Stimulated activated naive CD4-positive, alpha-beta T cell treated with Interleukin-2 at 50 U/mL for 16 hours (primary cell): ENCODE results near the gene LLGL2.
A peak's percentile ranks its signal among the peaks of the same experiment; 100 is the strongest.
"Not testable (repeated sequence)": the region's sequence is repeated elsewhere in the genome, so short reads cannot be mapped to it uniquely, and the experiment has no call there.

Source experiments
- DNase-seq: peaks from one replicate; lab custom pipeline; 2025; lab: John Stamatoyannopoulos, UW

Gene LLGL2

DNA sequence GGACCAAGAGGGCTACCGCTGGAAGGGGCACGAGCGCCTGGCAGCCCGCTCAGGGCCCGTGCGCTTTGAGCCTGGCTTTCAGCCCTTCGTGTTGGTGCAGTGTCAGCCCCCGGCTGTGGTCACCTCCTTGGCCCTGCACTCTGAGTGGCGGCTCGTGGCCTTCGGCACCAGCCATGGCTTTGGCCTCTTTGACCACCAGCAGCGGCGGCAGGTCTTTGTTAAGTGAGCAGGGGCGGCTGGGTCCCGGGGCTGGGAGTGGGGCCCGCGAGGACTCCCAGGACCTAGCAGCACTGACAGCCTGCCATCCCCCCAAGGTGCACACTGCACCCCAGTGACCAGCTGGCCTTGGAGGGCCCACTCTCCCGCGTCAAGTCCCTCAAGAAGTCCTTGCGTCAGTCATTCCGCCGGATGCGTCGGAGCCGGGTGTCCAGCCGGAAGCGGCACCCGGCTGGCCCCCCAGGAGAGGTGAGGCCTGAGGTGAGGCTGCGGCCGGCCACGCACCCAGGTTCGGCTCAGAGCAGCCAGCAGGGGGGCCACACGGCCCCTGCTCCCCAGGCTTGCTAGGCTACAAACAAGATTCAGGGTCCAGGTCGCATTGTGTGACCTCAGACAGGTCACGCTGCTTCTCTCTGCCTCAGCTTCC is 44.7 kb downstream of the LLGL2 start:
- no peak for DNase-seq

DNA sequence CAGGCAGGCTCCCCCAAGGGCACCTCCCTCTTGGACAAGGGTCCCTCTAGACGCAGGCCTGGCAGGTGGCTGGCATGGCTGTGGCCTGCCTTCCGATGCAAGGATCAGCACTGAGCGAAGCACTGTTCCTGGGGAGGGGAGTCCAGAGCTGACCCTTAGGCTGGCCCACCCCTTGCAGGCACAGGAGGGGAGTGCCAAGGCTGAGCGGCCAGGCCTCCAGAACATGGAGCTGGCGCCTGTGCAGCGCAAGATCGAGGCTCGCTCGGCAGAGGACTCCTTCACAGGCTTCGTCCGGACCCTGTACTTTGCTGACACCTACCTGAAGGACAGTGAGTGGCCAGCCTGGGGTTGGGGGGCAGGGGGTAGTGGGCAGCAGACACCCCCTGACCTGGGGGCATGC is 45.3 kb downstream of the LLGL2 start:
- DNase-seq = no peak

DNA sequence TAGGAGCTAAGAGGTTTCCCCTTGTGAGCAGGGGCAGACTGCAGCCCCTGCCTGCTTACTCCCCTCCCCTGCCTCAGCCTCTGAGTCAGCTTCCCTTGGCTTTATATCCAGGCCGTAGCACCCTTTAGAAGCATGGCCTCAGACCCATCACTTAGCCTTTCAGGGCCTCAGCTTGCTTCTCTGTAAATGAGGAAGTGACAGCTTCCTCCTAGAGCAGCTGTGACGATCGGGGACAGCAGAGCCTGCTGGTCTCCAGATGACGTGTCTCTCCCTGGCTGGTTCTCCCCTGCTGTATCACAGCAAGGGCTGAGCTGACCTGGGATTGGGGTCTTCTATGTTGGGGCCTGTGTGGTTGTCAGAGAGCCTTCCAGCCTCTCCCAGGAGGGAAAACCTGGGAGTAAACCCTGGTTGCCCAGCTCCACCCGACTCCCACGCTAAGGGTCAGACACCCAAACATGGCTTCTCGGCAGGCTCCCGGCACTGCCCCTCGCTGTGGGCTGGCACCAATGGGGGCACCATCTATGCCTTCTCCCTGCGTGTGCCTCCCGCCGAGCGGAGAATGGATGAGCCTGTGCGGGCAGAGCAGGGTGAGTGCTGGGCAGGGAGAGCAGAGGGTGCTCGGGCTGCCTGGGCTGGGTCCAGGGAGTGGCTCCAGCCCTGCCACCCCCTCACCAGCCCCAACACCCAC is 45.8 kb downstream of the LLGL2 start:
- no peak for DNase-seq

DNA sequence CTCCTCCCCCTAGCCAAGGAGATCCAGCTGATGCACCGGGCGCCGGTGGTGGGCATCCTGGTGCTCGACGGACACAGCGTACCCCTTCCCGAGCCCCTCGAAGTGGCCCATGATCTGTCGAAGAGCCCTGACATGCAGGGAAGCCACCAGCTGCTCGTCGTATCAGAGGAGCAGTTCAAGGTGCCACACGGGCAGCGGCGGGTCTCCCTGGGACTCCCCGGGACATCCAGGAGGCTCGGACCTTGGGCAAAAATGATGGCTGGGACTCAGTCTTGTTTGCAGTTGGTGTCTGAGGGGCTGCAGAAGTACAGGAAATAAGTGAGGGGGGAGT is 46.4 kb downstream of the LLGL2 start:
- no peak for DNase-seq

DNA sequence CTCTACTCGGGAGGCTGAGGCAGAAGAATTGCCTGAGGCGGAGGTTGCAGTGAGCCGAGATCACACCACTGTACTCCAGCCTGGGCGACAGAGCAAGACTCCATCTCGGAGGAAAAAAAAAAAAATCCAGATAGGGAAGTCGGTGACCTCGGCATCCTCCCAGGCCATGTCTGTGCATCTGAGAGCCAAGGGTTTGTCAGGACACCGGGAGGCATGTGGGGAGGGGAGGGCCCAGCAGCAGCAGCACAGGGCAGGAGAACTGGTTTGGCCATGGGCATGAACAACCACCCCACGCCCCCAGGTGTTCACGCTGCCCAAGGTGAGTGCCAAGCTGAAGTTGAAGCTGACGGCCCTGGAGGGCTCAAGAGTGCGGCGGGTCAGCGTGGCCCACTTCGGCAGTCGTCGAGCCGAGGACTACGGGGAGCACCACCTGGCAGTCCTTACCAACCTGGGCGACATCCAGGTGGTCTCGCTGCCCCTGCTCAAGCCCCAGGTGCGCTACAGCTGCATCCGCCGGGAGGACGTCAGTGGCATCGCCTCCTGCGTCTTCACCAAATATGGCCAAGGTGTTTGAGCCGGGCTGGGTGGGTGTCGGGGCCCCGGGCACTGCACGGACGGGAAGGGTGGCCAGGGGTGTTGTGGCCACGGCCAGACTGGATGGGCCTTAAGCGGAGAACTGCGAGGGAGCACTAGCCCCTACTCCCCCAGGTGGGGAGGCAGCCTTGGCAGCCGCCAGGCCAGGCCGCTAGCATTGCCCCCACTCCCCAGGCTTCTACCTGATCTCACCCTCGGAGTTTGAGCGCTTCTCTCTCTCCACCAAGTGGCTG is 47.4 kb downstream of the LLGL2 start:
- DNase-seq = no peak

DNA sequence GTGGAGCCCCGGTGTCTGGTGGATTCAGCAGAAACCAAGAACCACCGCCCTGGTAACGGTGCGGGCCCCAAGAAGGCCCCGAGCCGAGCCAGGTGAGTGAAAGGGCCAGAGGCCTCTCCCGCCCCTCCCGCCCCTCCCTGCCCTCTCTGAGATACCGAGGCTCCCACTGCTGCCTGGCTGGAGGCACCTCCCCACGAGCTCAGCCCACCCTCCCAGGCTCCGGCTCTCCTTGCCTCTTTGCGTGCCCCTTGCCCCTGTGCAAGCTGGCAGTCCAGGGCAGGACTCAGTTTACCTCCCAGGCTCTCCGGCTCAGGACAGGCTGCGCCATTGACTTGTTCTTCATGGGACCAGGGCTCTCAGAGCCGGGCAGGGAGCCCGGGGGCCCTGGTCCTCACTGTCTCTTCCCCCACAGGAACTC is 48.1 kb downstream of the LLGL2 start:
- DNase-seq = no peak

DNA sequence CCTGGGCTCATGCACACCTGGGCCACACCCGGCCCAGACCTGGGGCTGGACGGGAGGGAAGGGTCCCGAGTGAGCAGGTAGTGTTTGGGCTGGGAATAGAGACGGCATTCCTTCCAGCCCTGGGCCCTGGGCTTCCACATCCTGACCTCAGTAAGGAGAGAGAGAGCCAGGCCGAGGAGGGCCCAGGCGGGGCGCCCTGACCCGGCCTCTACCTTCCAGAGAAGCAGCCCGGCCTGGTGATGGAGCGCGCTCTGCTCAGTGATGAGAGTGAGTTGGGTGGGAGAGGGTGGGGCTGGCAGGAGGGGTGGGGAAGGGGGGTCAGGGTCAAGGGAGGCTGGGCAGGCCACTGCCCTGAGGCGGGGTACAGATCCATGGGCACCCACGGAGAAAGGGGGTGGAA is 48.5 kb downstream of the LLGL2 start:
- DNase-seq = no peak

DNA sequence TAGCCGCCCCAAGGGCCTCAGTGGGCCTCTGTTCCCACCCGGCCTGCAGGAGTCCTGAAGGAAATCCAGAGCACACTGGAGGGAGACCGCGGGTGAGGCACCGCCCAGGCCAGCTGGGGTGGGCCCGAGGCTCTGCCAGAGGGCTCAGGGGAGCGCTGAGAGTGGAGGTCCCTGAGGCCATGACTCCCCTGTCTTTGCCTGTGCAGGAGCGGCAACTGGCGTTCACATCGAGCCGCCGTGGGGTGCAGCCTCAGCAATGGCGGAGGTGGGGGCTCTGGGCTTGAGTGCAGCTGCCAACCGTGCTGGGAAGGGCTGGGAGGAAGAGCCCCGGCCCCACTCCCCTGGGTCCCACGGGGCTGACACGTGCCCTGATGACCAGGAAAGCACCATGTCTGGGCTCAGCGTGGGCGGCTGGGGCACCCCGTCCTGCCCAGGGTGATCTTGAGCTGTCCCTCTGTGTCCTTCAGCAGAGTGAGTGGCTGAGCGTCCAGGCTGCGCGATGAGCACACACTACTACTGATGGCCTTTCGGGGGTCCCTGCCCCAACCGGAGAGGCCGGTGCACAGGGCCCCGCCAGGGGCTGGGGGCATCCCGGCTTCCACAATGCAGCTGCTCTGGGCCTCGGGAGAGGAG is 49.0 kb downstream of the LLGL2 start:
- DNase-seq = no peak

DNA sequence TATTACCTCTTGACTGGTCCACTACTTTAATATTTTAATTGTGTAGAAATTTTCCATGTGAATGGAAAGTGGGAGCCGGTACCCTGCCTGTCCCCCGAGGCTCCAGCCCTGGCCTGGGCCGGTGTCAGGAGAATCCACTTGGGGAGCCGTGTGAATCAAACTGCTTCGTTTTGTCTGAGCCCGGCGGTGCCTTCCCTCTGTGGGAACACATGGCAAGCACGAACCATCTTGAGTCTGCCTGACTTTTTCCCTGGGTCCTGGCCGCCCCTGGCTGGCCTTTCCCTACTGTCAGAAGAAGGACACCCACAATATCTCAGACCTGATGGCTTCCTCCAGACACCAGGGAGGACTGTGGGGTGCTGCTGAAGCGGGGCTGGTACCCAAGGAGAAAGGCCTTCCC is 49.7 kb downstream of the LLGL2 start:
- no peak for DNase-seq

DNA sequence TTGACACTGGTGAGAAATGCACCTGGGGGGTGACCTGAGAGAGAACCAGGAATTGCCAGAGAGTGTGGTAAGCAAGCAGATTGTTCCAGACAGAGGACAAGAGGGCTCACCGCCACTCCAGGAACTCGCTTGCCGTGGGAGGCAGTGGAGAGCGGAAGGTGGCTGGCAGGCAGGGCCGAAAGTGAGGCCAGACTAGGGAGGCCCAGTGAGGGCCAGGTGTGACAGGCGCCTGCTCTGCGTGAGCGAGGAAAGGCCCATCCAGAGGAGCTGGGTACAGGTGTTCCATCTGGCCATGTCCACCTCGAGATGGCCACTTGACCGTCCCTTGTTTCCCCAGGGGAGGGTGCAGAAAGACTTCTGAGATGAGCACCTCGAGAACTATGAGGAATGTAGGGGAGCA is 50.2 kb downstream of the LLGL2 start:
- no peak for DNase-seq

DNA sequence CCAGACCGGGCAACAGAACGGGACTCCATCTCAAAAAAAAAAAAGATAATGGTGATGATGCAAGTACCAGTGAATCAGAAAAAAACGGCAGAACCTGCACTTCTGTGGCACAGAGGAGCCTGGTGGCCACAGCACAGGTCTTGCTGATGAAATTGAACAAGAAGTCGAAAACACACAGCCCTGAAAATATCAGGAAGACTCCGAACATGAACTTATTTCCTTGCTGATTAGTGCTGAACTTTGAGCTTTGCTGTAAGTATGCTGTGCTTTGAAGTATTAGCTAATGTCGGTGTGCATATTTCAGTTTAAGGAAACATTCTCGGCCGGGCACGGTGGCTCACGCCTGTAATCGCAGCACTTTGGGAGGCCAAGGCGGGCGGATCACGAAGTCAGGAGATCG is 51.2 kb downstream of the LLGL2 start:
- no peak for DNase-seq

DNA sequence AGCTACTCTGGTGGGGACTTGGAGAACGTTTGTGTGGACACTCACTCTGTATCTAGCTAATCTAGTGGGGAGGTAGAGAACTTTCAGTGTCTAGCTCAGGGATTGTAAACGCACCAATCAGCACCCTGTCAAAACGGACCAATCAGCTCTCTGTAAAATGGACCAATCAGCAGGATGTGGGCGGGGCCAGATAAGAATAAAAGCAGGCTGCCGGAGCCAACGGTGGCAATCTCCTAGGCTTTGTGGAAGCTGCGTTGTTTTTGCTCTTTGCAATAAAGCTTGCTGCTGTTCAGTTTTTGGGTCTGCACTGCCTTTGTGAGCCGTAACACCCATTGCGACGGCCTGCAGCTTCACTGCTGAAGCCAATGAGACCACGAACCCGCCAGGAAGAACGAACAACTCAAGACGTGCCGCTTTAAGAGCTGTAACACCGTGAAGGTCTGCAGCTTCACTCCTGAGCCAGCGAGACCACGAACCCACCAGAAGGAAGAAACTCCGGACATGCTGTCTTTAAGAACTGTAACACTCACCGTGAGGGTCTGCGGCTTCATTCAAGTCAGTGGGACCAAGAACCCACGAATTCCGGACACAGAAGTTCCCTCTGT is 55.7 kb downstream of the LLGL2 start:
- DNase-seq = peak; percentile 15

DNA sequence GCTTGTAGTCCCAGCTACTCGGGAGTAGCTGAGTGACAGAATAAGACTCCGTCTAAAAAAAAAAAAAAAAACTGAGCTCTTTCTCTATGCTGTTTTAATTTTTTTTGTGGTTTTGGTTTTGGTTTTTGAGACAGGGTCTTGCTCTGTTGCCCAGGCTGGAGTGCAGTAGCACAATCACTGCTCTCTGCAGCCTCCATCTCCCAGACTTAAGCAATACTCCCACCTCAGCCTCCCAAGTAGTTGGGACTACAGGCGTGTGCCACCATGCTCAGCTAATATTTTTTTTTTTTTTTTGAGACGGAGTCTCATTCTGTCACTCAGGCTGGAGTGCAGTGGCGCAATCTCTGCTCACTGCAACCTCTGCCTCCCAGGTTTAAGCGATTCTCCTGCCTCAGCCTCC is 57.7 kb downstream of the LLGL2 start:
- not testable (repeated sequence) for DNase-seq

DNA sequence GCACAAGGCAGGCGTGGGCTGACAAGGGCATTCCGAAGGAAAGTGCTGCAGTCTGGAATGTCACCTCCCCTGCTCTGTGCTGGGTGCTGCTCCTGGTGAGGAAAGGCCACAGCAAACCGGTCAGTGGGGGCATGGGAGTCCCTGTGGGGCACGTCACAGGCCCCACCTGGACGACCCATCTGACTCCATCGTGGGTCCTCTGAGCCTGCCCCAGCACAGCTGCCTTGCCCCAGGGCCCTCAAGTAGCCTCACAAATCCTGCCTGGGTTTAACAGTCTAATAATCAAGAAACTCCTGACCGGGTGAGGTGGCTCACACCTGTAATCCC is 59.3 kb downstream of the LLGL2 start:
- DNase-seq = no peak

DNA sequence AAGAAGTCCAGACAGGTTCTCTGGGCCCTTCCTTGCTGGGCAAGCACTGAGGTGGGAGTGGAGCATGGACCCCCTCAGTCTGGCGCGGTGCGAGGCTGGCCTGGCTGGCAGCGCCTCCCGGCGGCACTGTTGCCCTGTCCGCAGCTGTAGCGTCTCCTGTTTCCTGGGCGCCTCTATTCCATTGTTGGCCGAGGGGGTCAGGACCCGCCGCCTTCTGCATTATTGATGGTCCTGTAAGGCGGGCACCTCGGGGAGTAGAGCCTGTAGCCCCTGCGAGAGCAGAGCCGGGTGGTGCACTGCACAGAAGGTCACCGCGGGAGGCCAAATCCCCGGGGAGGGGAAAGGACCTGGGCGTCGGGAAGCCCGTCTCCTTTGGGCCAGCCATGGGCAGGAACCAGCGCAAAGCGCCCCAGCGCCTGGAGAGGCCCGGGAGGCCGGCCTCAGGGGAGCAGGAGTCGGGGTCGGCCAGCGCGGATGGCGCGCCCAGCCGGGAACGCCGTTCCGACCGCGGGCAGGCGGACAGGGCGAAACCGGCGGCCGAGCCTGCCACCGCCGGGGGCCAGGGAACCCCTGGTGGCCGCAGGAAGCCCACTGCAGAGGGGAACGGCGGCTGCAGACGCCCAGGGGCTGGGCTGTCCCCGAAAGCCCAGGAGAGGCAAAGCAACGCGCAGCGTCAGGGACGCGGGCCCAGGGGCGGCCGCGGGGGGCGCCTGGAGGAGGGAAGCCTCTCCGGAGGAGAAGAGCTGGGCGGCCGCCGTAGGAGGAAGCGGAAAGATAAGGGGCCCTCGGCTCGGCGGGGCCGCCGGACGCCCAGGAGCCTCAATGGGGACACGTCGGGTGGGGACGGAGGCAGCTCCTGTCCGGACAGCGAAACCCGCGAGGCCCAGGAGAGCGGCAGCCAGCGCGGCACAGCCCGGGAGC is 62.4 kb downstream of the LLGL2 start, which contains the start of gene MYO15B:
Gene MYO15B, plus strand, starts transcription at position 126 of the 921 bp plus-strand sequence. Its CDS starts 258 bp downstream, at position 384.
- peak; percentile 32 for DNase-seq

DNA sequence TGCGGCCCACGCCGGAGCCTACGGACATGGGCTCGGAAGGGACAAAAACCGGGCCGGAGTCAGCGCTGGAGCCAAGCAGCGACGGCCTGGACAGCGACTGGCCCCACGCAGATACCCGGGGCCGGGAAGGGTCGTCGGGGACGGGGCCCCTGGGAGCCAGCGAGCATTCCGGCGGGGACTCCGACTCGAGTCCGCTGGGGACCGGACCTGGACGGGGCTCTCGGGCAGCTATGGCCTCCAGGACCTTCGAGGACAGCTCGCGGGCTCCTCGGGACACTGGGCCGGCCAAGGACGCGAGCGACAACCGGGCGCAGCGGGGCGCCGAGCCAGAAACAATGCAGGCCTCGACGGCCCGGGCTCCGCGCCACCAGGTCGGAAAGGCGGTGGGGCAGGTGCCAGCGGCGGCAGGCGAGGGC is 63.1 kb downstream of the LLGL2 start:
- no peak for DNase-seq

DNA sequence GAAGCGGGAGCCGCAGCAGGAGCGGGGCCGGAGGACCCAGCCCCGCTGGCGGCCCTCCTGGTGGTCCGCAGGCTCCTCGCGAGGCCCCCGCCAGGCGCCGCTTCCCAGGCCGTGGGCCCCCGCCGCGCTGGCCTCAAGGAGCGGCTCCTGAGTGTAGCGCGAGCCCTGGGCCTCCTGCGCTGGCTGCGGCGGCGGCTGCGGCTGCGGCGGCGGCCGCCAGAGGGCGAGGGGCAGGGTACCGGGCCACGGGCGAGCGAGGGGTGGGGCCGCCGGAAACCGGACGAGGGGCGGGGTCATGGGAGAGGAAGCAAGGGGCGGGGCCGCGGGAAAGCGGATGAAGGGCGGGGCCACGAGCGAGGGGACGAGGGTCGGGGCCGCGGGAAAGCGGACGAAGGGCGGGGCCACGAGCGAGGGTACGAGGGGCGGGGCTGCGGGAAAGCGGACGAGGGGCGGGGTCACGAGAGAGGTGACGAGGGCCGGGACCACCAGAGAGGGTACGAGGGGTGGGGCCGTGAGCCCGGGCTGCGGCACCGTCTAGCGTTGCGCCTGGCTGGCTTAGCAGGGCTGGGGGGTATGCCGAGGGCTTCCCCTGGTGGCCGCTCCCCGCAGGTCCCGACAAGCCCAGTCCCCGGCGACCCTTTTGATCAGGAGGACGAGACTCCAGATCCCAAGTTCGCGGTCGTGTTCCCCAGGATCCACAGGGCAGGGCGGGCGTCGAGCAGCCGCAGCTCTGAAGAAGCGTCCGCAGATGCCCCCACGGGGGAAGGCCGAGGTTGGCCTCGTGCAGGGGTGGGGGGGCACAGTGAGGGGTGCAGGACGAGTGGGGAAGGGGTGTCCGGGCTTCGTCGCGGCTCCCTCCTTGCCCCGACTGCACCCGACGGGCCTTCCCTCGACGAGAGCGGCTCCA is 63.8 kb downstream of the LLGL2 start:
- DNase-seq = peak; percentile 95

DNA sequence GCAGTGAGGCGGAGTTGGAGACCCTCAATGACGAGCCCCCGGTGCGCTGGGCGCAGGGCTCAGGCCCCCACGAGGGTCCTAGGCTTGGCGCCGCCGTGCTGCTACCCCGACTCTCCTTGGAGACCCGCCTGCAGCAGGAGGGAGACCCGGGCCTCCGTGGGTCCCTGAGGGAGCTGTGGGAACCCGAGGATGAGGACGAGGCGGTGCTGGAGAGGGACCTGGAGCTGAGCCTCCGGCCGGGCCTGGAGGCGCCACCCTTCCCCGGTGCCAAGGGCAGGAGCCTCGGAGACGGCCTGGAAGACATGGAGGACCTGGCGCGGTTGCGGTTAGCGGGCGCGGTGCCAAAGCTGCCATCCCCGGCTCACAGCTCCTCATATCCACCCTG is 64.4 kb downstream of the LLGL2 start:
- DNase-seq = no peak

DNA sequence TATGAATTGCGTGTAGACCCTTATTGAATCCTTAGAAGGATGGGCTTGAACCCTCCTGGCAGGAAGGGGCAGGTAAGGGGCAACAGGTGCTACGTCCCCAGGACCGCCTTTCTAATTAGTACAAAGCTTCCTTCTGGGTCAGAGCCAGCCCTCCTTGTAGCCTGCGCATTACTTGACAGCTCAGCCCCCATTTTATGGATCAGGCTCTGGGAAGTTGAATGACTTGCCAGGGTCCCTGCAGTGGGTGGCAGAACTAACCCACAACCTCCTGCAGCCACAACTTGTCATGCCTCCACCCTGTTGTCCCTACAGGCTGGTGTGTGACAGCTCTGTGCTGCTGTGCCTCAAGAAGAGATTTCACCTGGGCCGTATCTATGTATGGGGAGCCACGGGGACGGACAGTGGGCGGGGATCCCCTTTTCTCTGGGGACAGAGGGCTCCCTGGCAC is 64.8 kb downstream of the LLGL2 start:
- DNase-seq = no peak
